PC-3 (cell line): ENCODE data around the gene DYNLT2. TPM values are rescaled to one million over a fixed set of nuclear protein-coding genes. Genes with fewer than 3 reads are reported as not detected.

ENCODE experiments used
- ATAC-seq: fragments of 200-7000 bp; cut with Tn5 transposase; 2 replicates; pipeline ENCODE4 v1.9.1; 2020; ENCODE audit warnings: mild to moderate bottlenecking, moderate library complexity
- BruUV-seq: library from RNA; stranded (reverse); fragments of 400-500 nt; replicated peaks from 2 replicates; lab custom pipeline; 2021; lab: Mats Ljungman, UMichigan
- CTCF ChIA-PET: fragments of 300-600 bp; sonication (Branson Sonifier 250); formaldehyde crosslinking; loops from one replicate; lab custom pipeline; 2022; ENCODE audit warnings: antibody characterized with exemption; lab: Charles Lee
- POLR2A ChIA-PET: fragments of 300-600 bp; sonication (Branson Sonifier 250); formaldehyde crosslinking; loops from one replicate; lab custom pipeline; 2022; ENCODE audit warnings: antibody characterized with exemption; ENCODE audit not compliant: unreplicated experiment; lab: Charles Lee
- DNase-seq: peaks from one replicate; pipeline ENCODE4 v3.0.0-alpha.2; 2015
- H2AFZ ChIP-seq: fragments of 300-600 bp; sonication (generic); 2 replicates; pipeline ENCODE4 v1.6.0; 2016; ENCODE audit warnings: antibody characterized with exemption, low read length
- H3F3A ChIP-seq: fragments of 300-600 bp; sonication (generic); one replicate; pipeline ENCODE4 v1.6.0; 2017; ENCODE audit warnings: antibody characterized with exemption, low read length, control low read depth, mild to moderate bottlenecking; ENCODE audit not compliant: unreplicated experiment
- H3K27ac ChIP-seq: fragments of 300-600 bp; sonication (generic); 2 replicates; pipeline ENCODE4 v1.5.1; 2016; ENCODE audit warnings: mild to moderate bottlenecking, low read length
- H3K27me3 ChIP-seq: fragments of 300-600 bp; sonication (generic); 2 replicates; pipeline ENCODE4 v1.6.1; 2016; ENCODE audit warnings: low read length, mixed read lengths
- H3K36me3 ChIP-seq: fragments of 300-600 bp; sonication (generic); 2 replicates; pipeline ENCODE4 v1.6.1; 2016; ENCODE audit warnings: low read depth, mixed run types, low read length, mixed read lengths
- H3K4me1 ChIP-seq: fragments of 300-600 bp; sonication (generic); 2 replicates; pipeline ENCODE4 v1.5.1; 2016; ENCODE audit warnings: low read length; ENCODE audit not compliant: insufficient read depth
- H3K4me2 ChIP-seq: fragments of 300-600 bp; sonication (generic); 2 replicates; pipeline ENCODE4 v1.6.0; 2016; ENCODE audit warnings: low read length
- H3K4me3 ChIP-seq: fragments of 300-600 bp; sonication (generic); 2 replicates; pipeline ENCODE4 v1.5.1; 2016; ENCODE audit warnings: mild to moderate bottlenecking, low read length, mixed read lengths
- H3K79me2 ChIP-seq: fragments of 300-600 bp; sonication (generic); 2 replicates; pipeline ENCODE4 v1.6.1; 2017; ENCODE audit warnings: low read length, mixed read lengths
- H3K9ac ChIP-seq: fragments of 300-600 bp; sonication (generic); 2 replicates; pipeline ENCODE4 v1.6.0; 2016; ENCODE audit warnings: mild to moderate bottlenecking, low read length
- H3K9me2 ChIP-seq: fragments of 300-600 bp; sonication (generic); replicated peaks from 2 replicates; pipeline ENCODE4 v1.6.1; 2016; ENCODE audit warnings: mixed run types, low read length, mixed read lengths
- H3K9me3 ChIP-seq: fragments of 300-600 bp; sonication (generic); 2 replicates; pipeline ENCODE4 v1.6.1; 2016; ENCODE audit warnings: low read length, mixed read lengths
- H4K20me1 ChIP-seq: fragments of 300-600 bp; sonication (generic); 2 replicates; pipeline ENCODE4 v1.6.1; 2016; ENCODE audit warnings: low read length, mixed read lengths
- CTCF ChIP-seq: fragments of 300-600 bp; sonication (generic); conservative IDR thresholded peaks from 2 replicates; pipeline ENCODE4 v1.5.1; 2017; ENCODE audit warnings: antibody characterized with exemption, low read depth, mild to moderate bottlenecking, low read length
- EZH2 ChIP-seq: fragments of 300-600 bp; sonication (generic); IDR thresholded peaks from one replicate; pipeline ENCODE4 v1.6.1; 2017; ENCODE audit warnings: antibody characterized with exemption, mild to moderate bottlenecking, low read length; ENCODE audit not compliant: unreplicated experiment
- EZH2phosphoT487 ChIP-seq: fragments of 300-600 bp; sonication (generic); IDR thresholded peaks from 2 replicates; pipeline ENCODE4 v1.6.1; 2018; ENCODE audit warnings: mild to moderate bottlenecking, antibody characterized with exemption, low read length, borderline replicate concordance
- intact Hi-C: fragments of 100-400 bp; cut with micrococcal nuclease; formaldehyde crosslinking; loops from 2 replicates; pipeline ENCODE4 v1.9.0; 2023
- total RNA-seq: library from RNA; depleted of rRNA; stranded (reverse); fragments of >200 nt; gene quantifications from 2 replicates; pipeline ENCODE4 v1.2.3, GENCODE V29; 2014

DYNLT2 gene
- total RNA-seq, 1 experiment from 2014 or later = 0.51 TPM

- ChIA-PET POLR2A (no interaction called here), CTCF (no interaction called here)
- Histone ChIP-seq H3K27me3 (no peaks in the 10 kb centered on the region), H3K9me2 (no peaks in the 10 kb centered on the region), H3K4me3 (no peak overlapping the region), H3K4me2 (no peak overlapping the region), H4K20me1 (no peaks in the 10 kb centered on the region), H3K79me2 (no peaks in the 10 kb centered on the region), H3K27ac (no peak overlapping the region), H2AFZ (no peak overlapping the region), H3K36me3 (no peaks in the 10 kb centered on the region), H3F3A (no peaks in the 10 kb centered on the region), H3K9me3 (no peaks in the 10 kb centered on the region), H3K4me1 (peaks cover 8% of the 10 kb centered on the region; the same call in 1 of the 2 replicates), H3K9ac (no peak overlapping the region)
- ATAC-seq (no peak), DNase-seq (no peak)
- intact Hi-C loops = no loop called here
- no TSS peak for BruUV-seq
- TF ChIP-seq EZH2 = no peak
- TF ChIP-seq CTCF = no peak
- no peak for TF ChIP-seq EZH2phosphoT487
These were observed 34.2 kb upstream of the DYNLT2 start for GRCh38 chr6:169785566-169785965.

- no peaks in the 10 kb centered on the region for H3K27me3 ChIP-seq
- H3K79me2 ChIP-seq = no peaks in the 10 kb centered on the region
- no peaks in the 10 kb centered on the region for H3F3A ChIP-seq
- TF ChIP-seq CTCF = no peak
- no peak for TF ChIP-seq EZH2
- no peak for TF ChIP-seq EZH2phosphoT487
- ATAC-seq (no peak), DNase-seq (no peak)
- H3K4me2 ChIP-seq = no peak overlapping the region
- no peak overlapping the region for H3K9ac ChIP-seq
- no peak overlapping the region for H2AFZ ChIP-seq
- H3K36me3 ChIP-seq = no peaks in the 10 kb centered on the region
- no peak overlapping the region for H3K27ac ChIP-seq
- BruUV-seq = no TSS peak
- CTCF ChIA-PET = no interaction called here
- intact Hi-C loops = no loop called here
- POLR2A ChIA-PET = no interaction called here
- H4K20me1 ChIP-seq = no peaks in the 10 kb centered on the region
- H3K9me2 ChIP-seq = no peaks in the 10 kb centered on the region
- H3K4me1 ChIP-seq = peaks cover 4% of the 10 kb centered on the region; the same call in 1 of the 2 replicates
- H3K9me3 ChIP-seq = no peaks in the 10 kb centered on the region
- no peak overlapping the region for H3K4me3 ChIP-seq
These were observed 33.5 kb upstream of the DYNLT2 start for GRCh38 chr6:169784821-169785340.

- H3K27ac ChIP-seq = no peak overlapping the region
- H3K27me3 ChIP-seq = no peaks in the 10 kb centered on the region
- H4K20me1 ChIP-seq = no peaks in the 10 kb centered on the region
- H3K9me2 ChIP-seq = no peaks in the 10 kb centered on the region
- H3K4me3 ChIP-seq = no peak overlapping the region
- TF ChIP-seq CTCF (no peak), EZH2phosphoT487 (no peak), EZH2 (no peak)
- H3K9ac ChIP-seq = no peak overlapping the region
- ATAC-seq (no peak), DNase-seq (no peak)
- ChIA-PET POLR2A (no interaction called here), CTCF (no interaction called here)
- H3F3A ChIP-seq = no peaks in the 10 kb centered on the region
- H3K79me2 ChIP-seq = no peaks in the 10 kb centered on the region
- H2AFZ ChIP-seq = no peak overlapping the region
- H3K4me2 ChIP-seq = no peak overlapping the region
- BruUV-seq = no TSS peak
- H3K9me3 ChIP-seq = no peaks in the 10 kb centered on the region
- no peaks in the 10 kb centered on the region for H3K36me3 ChIP-seq
- intact Hi-C loops = no loop called here
- H3K4me1 ChIP-seq = no peaks in the 10 kb centered on the region
These were observed 32.8 kb upstream of the DYNLT2 start for GRCh38 chr6:169783971-169784820.
